Keratinocyte (primary cell): Measurements from ENCODE around the gene SPDYC. TPM values are rescaled to one million over a fixed set of nuclear protein-coding genes. Genes with fewer than 3 reads are reported as not detected.

Experiments used
- DNase-seq: peaks from one replicate; pipeline ENCODE4 v3.0.0-alpha.2; 2011; ENCODE audit warnings: low read depth, missing footprints, low spot score
- FAIRE-seq: peaks from 2 replicates; lab custom pipeline; 2011; peaks lifted over from hg19 to GRCh38; lab: Jason Lieb, UNC
- H2AFZ ChIP-seq: 2 replicates; pipeline ENCODE4 v1.6.0; 2012; ENCODE audit warnings: low read length, control low read depth, inconsistent platforms; ENCODE audit not compliant: control insufficient read depth
- H3K27ac ChIP-seq: 2 replicates; pipeline ENCODE4 v1.5.1; 2011; ENCODE audit warnings: low read length; ENCODE audit not compliant: control insufficient read depth, insufficient read depth
- H3K27me3 ChIP-seq: 3 replicates; pipeline ENCODE4 v1.6.0; 2011; ENCODE audit warnings: low read length; ENCODE audit not compliant: control insufficient read depth, insufficient read depth; ENCODE audit errors: extremely low read depth
- H3K36me3 ChIP-seq, 2 experiments: 2 replicates in 1 of 2; 3 replicates in 1 of 2; pipeline ENCODE4 v1.5.1; 2011; ENCODE audit warnings: low read length in 2 of 2, mild to moderate bottlenecking in 1 of 2; ENCODE audit not compliant: control insufficient read depth in 2 of 2, insufficient read depth in 2 of 2; ENCODE audit errors: extremely low read depth in 1 of 2
- H3K4me1 ChIP-seq: 3 replicates; pipeline ENCODE4 v1.5.1; 2011; ENCODE audit warnings: low read length; ENCODE audit not compliant: control insufficient read depth, insufficient read depth; ENCODE audit errors: extremely low read depth
- H3K4me2 ChIP-seq: 3 replicates; pipeline ENCODE4 v1.6.0; 2011; ENCODE audit warnings: low read depth, low read length; ENCODE audit not compliant: control insufficient read depth, insufficient read depth; ENCODE audit errors: extremely low read depth
- H3K4me3 ChIP-seq, 3 experiments: fragments of 200-600 bp in 1 of 3; sonication (generic) in 1 of 3; 2 replicates in 2 of 3; 3 replicates in 1 of 3; pipeline ENCODE4 v1.5.1; 2011 to 2016; ENCODE audit warnings: low read length in 3 of 3, mild to moderate bottlenecking in 3 of 3, control low read depth in 2 of 3, inconsistent platforms in 1 of 3, low read depth in 1 of 3, mixed read lengths in 1 of 3, mixed run types in 1 of 3, moderate library complexity in 1 of 3; ENCODE audit not compliant: control insufficient read depth in 2 of 3, insufficient read depth in 2 of 3; ENCODE audit errors: extremely low read depth in 1 of 3
- H3K79me2 ChIP-seq: 2 replicates; pipeline ENCODE4 v1.6.0; 2012; ENCODE audit warnings: low read length; ENCODE audit not compliant: control insufficient read depth, insufficient read depth
- H3K9ac ChIP-seq: 3 replicates; pipeline ENCODE4 v1.6.0; 2011; ENCODE audit warnings: low read length; ENCODE audit not compliant: control insufficient read depth, insufficient read depth; ENCODE audit errors: extremely low read depth
- H3K9me1 ChIP-seq: 3 replicates; pipeline ENCODE4 v1.6.0; 2011; ENCODE audit warnings: low read length; ENCODE audit not compliant: control insufficient read depth, insufficient read depth; ENCODE audit errors: extremely low read depth
- H3K9me3 ChIP-seq: 2 replicates; pipeline ENCODE4 v1.5.1; 2012; ENCODE audit warnings: low read depth, low read length; ENCODE audit not compliant: control insufficient read depth
- H4K20me1 ChIP-seq: 3 replicates; pipeline ENCODE4 v1.6.0; 2011; ENCODE audit warnings: low read length; ENCODE audit not compliant: control insufficient read depth, insufficient read depth; ENCODE audit errors: extremely low read depth
- CTCF ChIP-seq, 3 experiments: IDR thresholded peaks in 1 of 3; conservative IDR thresholded peaks in 1 of 3; optimal IDR thresholded peaks in 1 of 3; 2 replicates in 2 of 3; 3 replicates in 1 of 3; pipeline versions ENCODE3 to v1.5.1; 2011; ENCODE audit warnings: low read length in 3 of 3, mild to moderate bottlenecking in 3 of 3, moderate library complexity in 2 of 3, control low read depth in 1 of 3, inconsistent platforms in 1 of 3; ENCODE audit not compliant: insufficient read depth in 2 of 3; ENCODE audit errors: extremely low read depth in 1 of 3
- EZH2 ChIP-seq: IDR thresholded peaks from one replicate; pipeline ENCODE4 v1.6.1; 2012; ENCODE audit warnings: inconsistent platforms, mild to moderate bottlenecking, low read length, moderate library complexity
- dilution Hi-C: fragments of 300-500 bp; cut with MboI; formaldehyde crosslinking; loops from one replicate; pipeline ENCODE4 v1.7.0; 2020; ENCODE audit warnings: low sequenced_read_pairs; ENCODE audit not compliant: extremely low pct_ligation_motif_present
- polyA plus RNA-seq, 5 experiments: library from polyadenylated mRNA; depleted of rRNA in 3 of 5; stranded (reverse) in 3 of 5; stranded (forward) in 1 of 5; unstranded in 1 of 5; fragments of >200 nt; gene quantifications; 1 replicate in 1 of 5; 2 replicates in 3 of 5; 3 replicates in 1 of 5; pipeline versions ENCODE4 v1.2.1 to v1.2.3, GENCODE V29; 2011 to 2012; ENCODE audit warnings: missing spikeins in 2 of 5, low read depth in 1 of 5, low replicate concordance in 1 of 5

The SPDYC gene
- polyA plus RNA-seq, 1 donor (not counting 4 experiments of a cell fraction or from before 2014, with no cell fraction given), result not detected

DNA sequence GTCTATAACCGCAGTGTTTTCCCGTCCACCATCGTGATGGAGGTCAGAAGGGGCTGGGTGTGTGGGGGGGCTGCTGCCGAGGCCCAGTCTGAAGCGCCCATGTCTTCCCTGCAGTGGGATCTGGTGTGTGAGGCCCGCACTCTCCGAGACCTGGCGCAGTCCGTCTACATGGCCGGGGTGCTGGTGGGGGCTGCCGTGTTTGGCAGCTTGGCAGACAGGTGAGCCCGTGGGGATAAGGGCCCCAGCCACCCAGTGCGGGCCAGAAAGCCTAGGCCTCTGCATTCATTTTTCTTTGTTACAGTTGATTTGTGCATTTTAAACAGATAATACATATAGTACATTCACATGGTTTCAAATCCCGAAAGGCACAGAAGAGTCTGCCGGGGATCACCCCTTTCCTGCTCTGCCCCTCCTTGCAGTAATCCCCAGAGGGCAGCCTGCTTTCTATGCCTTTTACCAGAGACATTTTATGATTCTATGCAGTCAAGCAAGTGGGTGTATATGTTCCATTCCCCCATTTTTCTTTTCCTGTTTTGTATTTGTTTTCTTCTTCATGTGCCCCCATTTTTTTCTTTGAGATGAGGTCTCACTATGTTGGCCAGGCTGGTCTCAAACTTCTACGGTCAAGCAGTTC lies 44.3 kb downstream of the SPDYC start:
- no peak overlapping the region for H3K4me3 ChIP-seq
- no peaks in the 10 kb centered on the region for H3K9me3 ChIP-seq
- DNase-seq (no peak), FAIRE-seq (no peak)
- TF ChIP-seq EZH2 (no peak), CTCF (optimal IDR thresholded peaks at IDR 0.05 in 1 of 3, IDR thresholded peaks at IDR 0.05 in 1 of 3, conservative IDR thresholded peaks at IDR 0.05 in 1 of 3; ENCODE audit: extremely low read depth in 1 of 3, insufficient read depth in 2 of 3, low read length in 3 of 3) (no peak)
- dilution Hi-C loops, result no loop called here
- no peak overlapping the region for H3K4me2 ChIP-seq
- H2AFZ ChIP-seq, result no peak overlapping the region
- no peak overlapping the region for H3K27ac ChIP-seq
- H3K79me2 ChIP-seq, result no peaks in the 10 kb centered on the region
- no peaks in the 10 kb centered on the region for H3K27me3 ChIP-seq
- H3K36me3 ChIP-seq, result peaks cover 21 to 33% of the 10 kb centered on the region in 2 experiments
- no peaks in the 10 kb centered on the region for H4K20me1 ChIP-seq
- H3K4me1 ChIP-seq, result no peaks in the 10 kb centered on the region
- no peak overlapping the region for H3K9ac ChIP-seq
- no peaks in the 10 kb centered on the region for H3K9me1 ChIP-seq

DNA sequence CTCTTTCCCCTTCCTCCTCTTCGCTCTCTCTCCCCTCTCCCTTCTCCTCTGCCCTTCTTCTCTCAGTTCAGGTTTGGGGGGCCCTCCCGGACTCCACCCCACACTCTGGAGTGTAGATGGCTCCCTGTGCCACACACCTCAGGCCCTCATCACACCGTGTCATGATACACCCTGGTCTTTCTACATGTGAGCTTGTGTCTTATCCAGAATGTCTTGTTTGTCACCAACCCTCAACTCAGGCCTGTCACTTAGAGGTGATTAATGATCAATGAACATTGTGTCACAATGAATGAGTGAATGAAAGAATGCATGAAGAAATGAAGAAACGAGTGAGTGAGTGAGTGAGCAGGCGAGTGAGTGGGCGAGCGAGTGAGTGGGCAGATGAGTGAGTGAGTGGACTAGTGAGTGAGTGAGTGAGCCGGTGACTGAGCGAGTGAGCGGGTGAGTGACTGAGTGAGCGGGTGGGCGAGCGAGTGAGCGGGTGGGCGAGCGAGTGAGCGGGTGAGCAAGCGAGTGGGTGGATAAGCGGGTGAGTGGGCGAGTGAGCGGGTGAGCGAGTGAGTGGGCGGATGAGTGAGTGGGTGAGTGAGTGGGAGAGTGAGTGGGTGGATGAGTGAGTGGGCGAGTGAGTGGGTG lies 45.5 kb downstream of the SPDYC start:
- Histone ChIP-seq H3K36me3 (peaks cover 15 to 24% of the 10 kb centered on the region in 2 experiments), H4K20me1 (no peaks in the 10 kb centered on the region), H3K4me1 (no peaks in the 10 kb centered on the region), H3K27me3 (no peaks in the 10 kb centered on the region), H3K27ac (no peak overlapping the region), H2AFZ (no peak overlapping the region), H3K9ac (no peak overlapping the region), H3K79me2 (no peaks in the 10 kb centered on the region), H3K4me3 (no peak overlapping the region), H3K9me3 (no peaks in the 10 kb centered on the region), H3K9me1 (no peaks in the 10 kb centered on the region), H3K4me2 (no peak overlapping the region)
- DNase-seq (no peak), FAIRE-seq (no peak)
- no peak for TF ChIP-seq CTCF (optimal IDR thresholded peaks at IDR 0.05 in 1 of 3, IDR thresholded peaks at IDR 0.05 in 1 of 3, conservative IDR thresholded peaks at IDR 0.05 in 1 of 3; ENCODE audit: extremely low read depth in 1 of 3, insufficient read depth in 2 of 3, low read length in 3 of 3)
- no peak for TF ChIP-seq EZH2
- dilution Hi-C loops, result no loop called here
